HuH-7 (cell line): ENCODE results near the gene PPEF2.
A peak's percentile ranks its signal among the peaks of the same experiment; 100 is the strongest.
"Not testable (repeated sequence)": the region's sequence is repeated elsewhere in the genome, so short reads cannot be mapped to it uniquely, and the experiment has no call there.

Experiments used
- DNase-seq: peaks from one replicate; pipeline ENCODE4 v3.0.0; 2011; ENCODE audit warnings: low spot score

The PPEF2 gene

DNA sequence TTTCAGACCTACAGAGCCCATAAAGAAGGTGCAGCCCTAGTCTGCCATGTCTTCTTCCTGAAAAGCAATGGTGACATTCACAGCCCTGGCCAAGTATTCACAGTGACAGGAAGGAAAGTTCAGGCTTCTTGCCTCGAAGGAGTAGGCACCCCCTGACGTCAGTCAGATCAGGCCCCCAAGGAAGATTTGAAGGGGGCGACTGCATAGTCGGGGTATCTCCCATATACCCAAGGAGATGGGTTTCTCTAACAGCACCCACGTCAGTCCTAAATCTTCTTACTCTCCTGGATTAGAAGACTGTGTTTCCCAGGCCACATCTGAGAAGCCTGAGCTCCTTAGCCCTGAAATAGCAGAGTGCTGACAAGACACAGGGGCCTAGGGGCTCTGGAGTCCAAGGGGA, at the start of gene PPEF2:
Gene PPEF2 (minus strand): TSS at position 101 of the 400 bp plus-strand sequence. CDS start 6,127 bp downstream, outside the sequence.
- no peak for DNase-seq

DNA sequence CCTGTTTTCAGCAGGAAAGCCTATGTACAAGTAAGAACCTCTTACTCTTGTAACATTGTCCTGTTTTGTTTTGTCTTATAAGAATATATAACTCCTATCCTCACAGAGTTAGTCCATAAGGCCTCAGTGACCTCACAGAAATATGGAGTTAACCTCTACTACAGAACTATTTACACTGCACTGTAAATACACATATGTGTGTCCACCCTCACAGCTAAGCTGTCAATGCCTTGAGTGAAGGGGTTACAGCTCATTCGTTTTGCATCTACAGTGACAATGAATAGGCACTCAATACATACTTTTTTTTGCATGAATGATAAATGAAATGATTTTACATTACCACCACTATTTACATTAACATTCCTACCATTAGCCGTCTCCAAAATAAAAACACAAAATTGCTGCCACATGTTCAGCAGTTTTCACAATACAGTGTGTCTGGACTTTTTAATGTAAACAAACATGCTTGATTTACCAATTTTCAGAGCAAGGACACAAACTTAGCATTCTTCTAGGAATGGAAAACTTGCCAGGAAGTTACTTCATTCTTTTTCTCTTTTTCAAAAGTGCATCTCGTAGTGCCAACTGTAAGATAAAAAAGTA, 48.1 kb upstream of the PPEF2 start:
- no peak for DNase-seq

- no peak for DNase-seq
Measured at GRCh38 chr4:75948822-75949444, 46.7 kb upstream of the PPEF2 start.

- peak; percentile 76 for DNase-seq
Measured at GRCh38 chr4:75940692-75941253, 38.5 kb upstream of the PPEF2 start, which contains the start of gene NAAA. Gene NAAA (minus strand): TSS chr4:75941013. CDS start chr4:75940949, 64 bp downstream.

DNA sequence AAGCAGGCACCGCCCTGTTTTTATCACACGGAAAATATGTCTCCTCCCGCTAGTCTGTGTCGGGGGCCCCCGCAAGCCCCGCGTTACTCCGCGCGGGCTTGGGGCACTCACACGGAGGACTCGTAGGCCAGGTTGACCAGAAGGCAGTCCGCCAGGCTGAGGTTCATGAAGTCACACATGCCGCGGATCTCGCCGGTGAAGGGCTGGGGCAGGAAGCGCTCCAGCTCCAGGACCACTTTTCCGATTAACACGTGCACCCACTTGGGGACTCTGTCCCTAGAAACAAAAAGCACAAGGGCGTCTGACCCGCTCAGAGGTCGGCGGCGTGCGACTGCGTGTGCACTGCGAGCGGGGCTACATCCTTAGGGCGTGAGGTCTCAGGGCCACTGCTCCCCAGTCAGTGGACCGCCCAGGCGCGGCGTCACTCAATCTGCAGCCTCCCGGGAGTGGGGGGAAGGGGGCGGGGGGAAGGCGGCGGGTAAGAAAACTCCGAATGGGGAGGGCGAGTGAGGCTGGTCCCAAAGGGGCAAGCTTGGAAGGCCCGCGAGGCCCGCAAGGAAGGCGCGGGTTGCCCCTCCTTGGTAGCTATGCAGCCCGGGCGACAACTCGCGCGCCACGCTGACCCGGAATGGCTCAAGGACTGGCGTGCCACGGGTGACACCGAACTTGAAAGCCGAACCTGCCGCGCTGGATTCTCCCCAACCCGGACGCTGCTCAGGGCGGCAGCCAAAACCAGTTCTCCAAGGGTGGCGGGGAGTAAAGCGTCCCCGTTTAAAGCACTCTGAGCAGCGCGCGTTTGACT, 37.8 kb upstream of the PPEF2 start:
- DNase-seq = peak; percentile 79

DNA sequence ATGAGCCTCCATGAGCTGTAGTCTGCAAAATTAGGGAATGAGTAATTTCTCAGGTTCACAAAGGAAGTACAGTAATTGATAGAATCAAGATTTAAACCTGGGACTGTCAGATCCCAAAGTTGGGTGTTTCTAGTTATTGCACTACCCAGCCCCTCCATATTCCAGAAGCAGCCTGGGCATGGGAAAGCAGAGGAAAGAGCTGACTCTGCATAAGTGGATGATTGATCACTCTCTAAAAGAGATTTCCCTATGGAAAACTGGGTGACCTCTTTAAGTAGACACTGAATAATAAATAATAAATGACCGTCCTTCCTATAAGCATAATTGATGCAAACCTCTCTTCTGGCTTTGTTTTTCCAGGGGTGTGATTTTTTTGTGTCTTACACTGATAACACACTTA, 33.4 kb upstream of the PPEF2 start:
- DNase-seq = no peak

GRCh38 chr4:75930152-75930551, 27.9 kb upstream of the PPEF2 start:
- DNase-seq = no peak

DNA sequence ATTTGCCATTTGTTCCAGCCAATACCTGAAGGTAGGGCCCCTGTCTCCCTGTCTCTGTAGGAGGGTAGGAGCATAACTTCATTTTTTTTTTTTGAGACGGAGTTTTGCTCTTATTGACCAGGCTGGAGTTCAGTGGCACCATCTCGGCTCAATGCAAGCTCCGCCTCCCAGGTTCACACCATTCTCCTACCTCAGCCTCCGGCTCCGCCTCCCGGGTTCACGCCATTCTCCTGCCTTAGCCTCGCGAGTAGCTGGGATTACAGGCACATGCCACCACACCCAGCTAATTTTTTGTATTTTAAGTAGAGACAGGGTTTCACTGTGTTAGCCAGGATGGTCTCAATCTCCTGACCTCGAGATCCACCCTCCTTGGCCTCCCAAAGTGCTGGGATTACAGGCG, 22.7 kb upstream of the PPEF2 start:
- DNase-seq = not testable (repeated sequence)

- no peak for DNase-seq
Measured at GRCh38 chr4:75924309-75924827, 22.1 kb upstream of the PPEF2 start.

GRCh38 chr4:75922588-75922987, 20.3 kb upstream of the PPEF2 start:
- DNase-seq = no peak

- no peak for DNase-seq
Measured at GRCh38 chr4:75921910-75922309, 19.7 kb upstream of the PPEF2 start.

DNA sequence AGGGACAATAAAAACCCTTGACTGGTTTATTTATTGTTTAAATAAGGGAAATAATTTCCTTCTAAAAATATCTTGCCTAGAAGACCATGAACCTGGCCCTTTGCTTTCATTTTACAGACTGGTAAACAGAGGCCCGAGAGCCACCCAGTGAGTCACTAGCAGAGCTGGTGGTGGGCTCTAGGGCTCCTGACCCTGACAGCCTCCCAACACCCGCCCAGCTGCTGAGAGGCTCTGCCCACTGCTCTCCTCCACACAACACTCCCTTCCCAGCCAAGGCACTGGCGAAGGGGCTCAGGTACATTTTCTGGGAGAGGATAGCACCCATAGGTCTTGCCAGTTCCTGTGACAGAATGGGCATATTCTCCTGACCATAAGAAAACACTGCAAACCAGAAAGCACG, 18.1 kb upstream of the PPEF2 start:
- DNase-seq = no peak

- DNase-seq = no peak
Measured at GRCh38 chr4:75919920-75920319, 17.7 kb upstream of the PPEF2 start.

DNA sequence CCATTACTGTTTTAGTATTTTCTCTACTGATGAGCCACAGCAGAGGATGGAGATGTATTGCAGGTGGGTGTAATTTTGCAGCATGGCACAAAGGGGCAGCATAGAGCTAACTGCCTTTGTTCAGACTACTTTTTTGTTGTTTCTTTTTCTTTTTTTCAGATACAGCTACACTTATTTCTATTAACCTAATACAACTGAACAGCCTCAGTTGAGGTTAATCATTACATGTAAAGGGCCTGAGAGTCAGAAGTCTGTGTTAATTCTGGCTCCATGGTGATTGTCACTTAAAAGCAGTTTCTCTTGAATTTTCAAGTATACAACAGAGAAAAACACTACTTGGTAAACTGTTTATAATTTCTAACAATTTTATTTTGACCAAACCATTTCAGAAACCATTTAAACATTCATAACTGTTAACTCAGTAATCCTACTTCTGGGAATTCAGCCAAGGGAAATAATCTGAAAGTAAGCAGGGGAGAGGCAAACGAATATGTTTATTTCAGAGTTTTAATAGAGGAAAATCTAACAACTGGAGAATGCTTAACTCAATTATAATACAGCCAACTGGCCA, 13.9 kb upstream of the PPEF2 start:
- DNase-seq = peak; percentile 56

GRCh38 chr4:75912968-75913367, 10.7 kb upstream of the PPEF2 start:
- DNase-seq = no peak

DNA sequence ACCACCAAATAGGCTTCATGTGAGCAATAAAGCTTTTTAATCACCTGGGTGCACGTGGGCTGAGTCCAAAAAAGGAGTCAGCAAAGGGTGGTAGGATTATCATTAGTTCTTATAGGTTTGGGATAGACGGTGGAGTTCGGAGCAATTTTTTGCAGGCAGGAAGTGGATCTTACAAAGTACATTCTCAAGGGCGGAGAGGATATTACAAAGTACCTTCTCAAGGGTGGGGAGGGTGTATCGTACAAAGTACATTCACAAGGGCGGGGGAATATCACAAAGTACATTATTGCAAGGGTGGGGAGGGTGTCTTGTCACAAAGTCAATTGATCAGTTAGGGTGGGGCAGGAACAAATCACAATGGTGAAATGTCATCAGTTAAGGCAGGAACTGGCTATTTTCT, 8.6 kb upstream of the PPEF2 start:
- DNase-seq = not testable (repeated sequence)

DNA sequence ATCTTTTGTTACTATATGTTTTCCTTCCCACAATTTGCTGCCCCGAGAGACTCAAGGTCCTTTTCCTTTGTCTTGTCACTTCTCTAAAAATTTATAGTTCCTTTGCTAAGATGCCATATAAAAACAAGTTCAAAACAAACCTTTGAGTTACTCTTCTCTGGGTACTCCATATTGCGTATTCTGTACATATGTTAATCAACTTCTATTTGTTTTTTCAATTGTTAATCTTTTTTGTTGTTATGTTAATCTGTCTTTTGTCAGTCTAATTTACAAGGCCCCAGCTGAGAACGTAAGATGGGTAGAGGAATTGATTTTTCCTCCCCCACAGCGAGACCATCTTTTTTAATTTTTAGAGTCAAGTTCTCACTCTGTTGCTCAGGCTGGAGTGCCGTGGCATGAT, 7.2 kb upstream of the PPEF2 start:
- no peak for DNase-seq

DNA sequence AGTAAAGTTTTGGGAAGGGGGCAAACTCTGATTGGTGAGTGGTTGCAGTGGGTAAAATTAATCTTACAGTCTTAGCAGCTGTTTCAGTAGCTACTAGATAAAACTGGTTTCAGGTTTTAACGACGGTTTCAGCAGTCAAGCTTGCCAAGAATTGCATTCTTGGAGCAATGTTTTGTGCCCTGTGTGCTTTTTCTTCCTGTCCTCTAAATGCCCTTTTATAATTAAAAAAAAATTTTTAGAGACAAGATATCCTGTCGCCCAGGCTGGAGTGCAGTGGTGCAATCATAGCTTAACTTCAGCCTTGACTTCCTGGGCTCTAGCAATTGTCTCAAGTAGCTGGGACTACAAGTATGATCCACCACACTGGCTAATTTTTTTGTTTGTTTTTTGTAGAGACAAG, 6.3 kb upstream of the PPEF2 start:
- no peak for DNase-seq

- no peak for DNase-seq
Measured at GRCh38 chr4:75907966-75908365, 5.7 kb upstream of the PPEF2 start.

- DNase-seq = no peak
Measured at GRCh38 chr4:75904076-75904475, 1.8 kb upstream of the PPEF2 start.

DNA sequence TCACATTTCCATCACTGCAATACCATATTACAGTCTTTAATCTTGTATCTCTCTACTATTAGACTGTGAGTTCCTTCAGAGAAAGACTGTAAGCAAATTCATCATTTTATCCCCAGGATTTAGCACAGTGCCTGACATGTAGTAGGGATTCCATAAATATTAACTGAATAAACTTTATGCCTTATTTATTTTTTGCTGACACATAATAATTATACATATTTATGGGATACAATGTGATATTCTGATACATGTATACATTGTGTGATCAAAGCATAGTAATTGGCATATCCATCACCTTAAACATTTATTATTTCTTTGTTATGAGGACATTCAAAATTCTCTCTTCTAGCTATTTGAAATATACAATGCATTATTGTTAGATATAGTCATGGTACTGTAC, 3.7 kb downstream of the PPEF2 start:
- no peak for DNase-seq

- DNase-seq = peak; percentile 65
Measured at GRCh38 chr4:75895744-75896314, 6.4 kb downstream of the PPEF2 start.
